ENCODE results near the gene TSC22D4. TPM values are rescaled to one million over a fixed set of nuclear protein-coding genes. Genes with fewer than 3 reads are reported as not detected.

The TSC22D4 gene
- total RNA-seq, 1 experiment from 2014 or later, result 68.8 TPM

DNA sequence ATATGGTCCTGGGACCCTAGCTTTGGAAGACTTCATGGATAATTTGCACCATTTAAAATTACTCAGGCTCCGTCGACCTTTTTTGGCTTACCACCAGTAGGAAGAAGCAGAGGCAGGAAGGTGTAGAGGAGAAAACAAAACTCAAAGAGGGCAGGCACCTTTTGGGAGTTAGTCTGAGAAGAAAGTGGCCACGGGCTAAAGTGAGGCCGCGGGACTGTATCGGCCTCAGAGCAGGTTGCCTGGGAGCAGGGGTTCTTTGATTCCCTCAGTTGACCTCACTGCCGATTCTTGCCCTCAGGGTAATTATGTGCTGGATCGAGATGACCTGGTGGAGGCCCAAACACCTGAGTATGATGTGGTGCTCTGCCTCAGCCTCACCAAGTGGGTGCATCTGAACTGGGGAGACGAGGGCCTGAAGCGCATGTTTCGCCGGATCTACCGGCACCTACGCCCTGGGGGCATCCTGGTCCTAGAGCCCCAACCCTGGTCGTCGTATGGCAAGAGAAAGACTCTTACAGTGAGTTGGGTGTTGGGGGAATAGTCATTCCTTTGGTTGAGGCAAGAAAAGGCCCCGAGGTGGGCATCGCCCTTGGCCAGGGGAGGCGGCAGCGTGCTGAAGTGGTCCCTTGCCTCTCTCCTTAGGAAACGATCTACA is 46.3 kb downstream of the TSC22D4 start:
- H3K27ac ChIP-seq, result no peak overlapping the region
- ChIA-PET POLR2A (ENCODE audit: unreplicated experiment) (interaction anchor here (0.6 kb wide), 1 partner anchor 420 kb away, joined by 4 read pairs; the partner anchor contains the start of gene SLC12A9), CTCF (interaction anchor here (0.5 kb wide), 1 partner anchor 294 kb away, joined by 4 read pairs; no protein-coding TSS in a partner anchor)
- no peak overlapping the region; the same call in 1 of the 2 replicates for H3K4me3 ChIP-seq
- H3K79me2 ChIP-seq (ENCODE audit: low read depth), result peaks cover 61% of the 10 kb centered on the region
- no peak for DNase-seq
- peaks cover 26% of the 10 kb centered on the region; the same call in 1 of the 2 replicates for H3K36me3 ChIP-seq (ENCODE audit: low read depth)
- peaks cover 52% of the 10 kb centered on the region for H3F3A ChIP-seq (ENCODE audit: insufficient read depth, low read depth)
- peaks cover 44% of the 10 kb centered on the region for H3K4me1 ChIP-seq (replicated peaks; ENCODE audit: insufficient read depth)
- intact Hi-C loops (cut with micrococcal nuclease; ENCODE audit: unreplicated experiment), result no loop called here
- H3K27me3 ChIP-seq (ENCODE audit: insufficient read depth, low read depth), result no peaks in the 10 kb centered on the region
- no peak for TF ChIP-seq EZH2 (IDR thresholded peaks at IDR 0.05; ENCODE audit: low read depth)
- TF ChIP-seq, protein P1, sequence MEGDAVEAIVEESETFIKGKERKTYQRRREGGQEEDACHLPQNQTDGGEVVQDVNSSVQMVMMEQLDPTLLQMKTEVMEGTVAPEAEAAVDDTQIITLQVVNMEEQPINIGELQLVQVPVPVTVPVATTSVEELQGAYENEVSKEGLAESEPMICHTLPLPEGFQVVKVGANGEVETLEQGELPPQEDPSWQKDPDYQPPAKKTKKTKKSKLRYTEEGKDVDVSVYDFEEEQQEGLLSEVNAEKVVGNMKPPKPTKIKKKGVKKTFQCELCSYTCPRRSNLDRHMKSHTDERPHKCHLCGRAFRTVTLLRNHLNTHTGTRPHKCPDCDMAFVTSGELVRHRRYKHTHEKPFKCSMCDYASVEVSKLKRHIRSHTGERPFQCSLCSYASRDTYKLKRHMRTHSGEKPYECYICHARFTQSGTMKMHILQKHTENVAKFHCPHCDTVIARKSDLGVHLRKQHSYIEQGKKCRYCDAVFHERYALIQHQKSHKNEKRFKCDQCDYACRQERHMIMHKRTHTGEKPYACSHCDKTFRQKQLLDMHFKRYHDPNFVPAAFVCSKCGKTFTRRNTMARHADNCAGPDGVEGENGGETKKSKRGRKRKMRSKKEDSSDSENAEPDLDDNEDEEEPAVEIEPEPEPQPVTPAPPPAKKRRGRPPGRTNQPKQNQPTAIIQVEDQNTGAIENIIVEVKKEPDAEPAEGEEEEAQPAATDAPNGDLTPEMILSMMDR (conservative IDR thresholded peaks at IDR 0.05), result no peak
- BruUV-seq (replicated peaks), result no TSS peak
- peak overlapping the region; percentile 80 for H3K4me2 ChIP-seq
- H4K20me1 ChIP-seq (ENCODE audit: insufficient read depth), result peaks cover 6% of the 10 kb centered on the region
- no peaks in the 10 kb centered on the region for H3K9me3 ChIP-seq (ENCODE audit: insufficient read depth, low read depth)
- no peak overlapping the region for H2AFZ ChIP-seq
- no peaks in the 10 kb centered on the region for H3K9me2 ChIP-seq (ENCODE audit: insufficient read depth)

DNA sequence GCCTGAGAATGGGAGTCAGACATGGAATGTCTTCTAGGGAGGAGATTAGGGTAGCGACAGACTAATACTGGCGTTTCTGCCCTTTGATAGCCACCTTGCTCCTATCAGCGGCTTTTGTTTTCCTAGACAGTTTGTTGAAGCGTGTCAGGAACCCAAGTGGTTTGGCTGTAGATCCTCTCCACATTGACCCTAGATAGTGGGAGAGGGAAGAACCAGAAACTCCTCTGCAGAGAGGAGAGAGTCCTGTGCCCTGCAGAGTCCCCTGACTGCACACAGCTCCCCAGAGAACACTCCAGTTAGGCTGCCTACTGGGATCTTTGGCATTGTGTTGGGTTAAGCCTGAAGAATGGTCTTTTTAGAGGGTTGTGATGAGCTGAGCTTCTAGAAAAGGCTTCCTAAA is 47.0 kb downstream of the TSC22D4 start:
- BruUV-seq (replicated peaks), result no TSS peak
- Histone ChIP-seq H3K4me1 (replicated peaks; ENCODE audit: insufficient read depth) (peaks cover 45% of the 10 kb centered on the region), H3K27ac (no peak overlapping the region), H2AFZ (no peak overlapping the region), H4K20me1 (ENCODE audit: insufficient read depth) (peaks cover 6% of the 10 kb centered on the region), H3K36me3 (ENCODE audit: low read depth) (peaks cover 26% of the 10 kb centered on the region; the same call in 1 of the 2 replicates), H3K79me2 (ENCODE audit: low read depth) (peaks cover 61% of the 10 kb centered on the region), H3K9me2 (ENCODE audit: insufficient read depth) (no peaks in the 10 kb centered on the region), H3K27me3 (ENCODE audit: insufficient read depth, low read depth) (no peaks in the 10 kb centered on the region), H3K4me3 (no peak overlapping the region; the same call in 1 of the 2 replicates), H3K4me2 (peak overlapping the region; percentile 80), H3K9me3 (ENCODE audit: insufficient read depth, low read depth) (no peaks in the 10 kb centered on the region), H3F3A (ENCODE audit: insufficient read depth, low read depth) (peaks cover 47% of the 10 kb centered on the region)
- ChIA-PET CTCF (no interaction called here), POLR2A (ENCODE audit: unreplicated experiment) (interaction anchor here (0.6 kb wide), 1 partner anchor 421 kb away, joined by 4 read pairs; the partner anchor contains the start of gene SLC12A9)
- TF ChIP-seq EZH2 (IDR thresholded peaks at IDR 0.05; ENCODE audit: low read depth), result no peak
- TF ChIP-seq, protein P1 (conservative IDR thresholded peaks at IDR 0.05), result no peak
- DNase-seq, result no peak
- intact Hi-C loops (cut with micrococcal nuclease; ENCODE audit: unreplicated experiment), result no loop called here

DNA sequence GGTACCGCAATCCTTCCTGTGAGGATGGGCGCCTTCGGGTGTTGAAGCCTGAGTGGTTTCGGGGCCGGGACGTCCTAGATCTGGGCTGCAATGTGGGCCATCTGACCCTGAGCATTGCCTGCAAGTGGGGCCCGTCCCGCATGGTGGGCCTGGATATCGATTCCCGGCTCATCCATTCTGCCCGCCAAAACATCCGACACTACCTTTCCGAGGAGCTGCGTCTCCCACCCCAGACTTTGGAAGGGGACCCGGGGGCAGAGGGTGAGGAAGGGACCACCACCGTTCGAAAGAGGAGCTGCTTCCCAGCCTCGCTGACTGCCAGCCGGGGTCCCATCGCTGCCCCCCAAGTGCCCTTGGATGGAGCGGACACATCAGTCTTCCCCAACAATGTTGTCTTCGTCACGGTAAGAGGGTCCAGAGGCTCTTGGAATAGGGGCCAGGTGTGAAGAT is 47.7 kb downstream of the TSC22D4 start:
- Histone ChIP-seq H4K20me1 (ENCODE audit: insufficient read depth) (peaks cover 6% of the 10 kb centered on the region), H3K9me2 (ENCODE audit: insufficient read depth) (no peaks in the 10 kb centered on the region), H3K4me3 (peak overlapping the region; percentile 66; the same call in 1 of the 2 replicates), H2AFZ (no peak overlapping the region), H3K4me2 (peak overlapping the region; percentile 80), H3K27me3 (ENCODE audit: insufficient read depth, low read depth) (no peaks in the 10 kb centered on the region), H3K4me1 (replicated peaks; ENCODE audit: insufficient read depth) (peaks cover 45% of the 10 kb centered on the region), H3F3A (ENCODE audit: insufficient read depth, low read depth) (peaks cover 47% of the 10 kb centered on the region), H3K9me3 (ENCODE audit: insufficient read depth, low read depth) (no peaks in the 10 kb centered on the region), H3K27ac (no peak overlapping the region), H3K36me3 (ENCODE audit: low read depth) (peaks cover 26% of the 10 kb centered on the region; the same call in 1 of the 2 replicates), H3K79me2 (ENCODE audit: low read depth) (peaks cover 61% of the 10 kb centered on the region)
- TF ChIP-seq, protein P1 (conservative IDR thresholded peaks at IDR 0.05), result no peak
- TF ChIP-seq EZH2 (IDR thresholded peaks at IDR 0.05; ENCODE audit: low read depth), result no peak
- intact Hi-C loops (cut with micrococcal nuclease; ENCODE audit: unreplicated experiment), result no loop called here
- POLR2A ChIA-PET (ENCODE audit: unreplicated experiment), result no interaction called here
- no peak for DNase-seq
- CTCF ChIA-PET, result no interaction called here
- no TSS peak for BruUV-seq (replicated peaks)
